Smooth muscle cell of the coronary artery (primary cell): ENCODE measurements around the gene GUCA1A. TPM values are rescaled to one million over a fixed set of nuclear protein-coding genes. Genes with fewer than 3 reads are reported as not detected.

Experiments used
- total RNA-seq: library from RNA; depleted of rRNA; stranded (reverse); fragments of >200 nt; gene quantifications from 2 replicates; pipeline ENCODE4 v1.2.3, GENCODE V29; 2014; ENCODE audit warnings: low replicate concordance

GUCA1A gene
- 0.45 TPM in 1 of 2 replicates, not detected in the other for total RNA-seq

DNA sequence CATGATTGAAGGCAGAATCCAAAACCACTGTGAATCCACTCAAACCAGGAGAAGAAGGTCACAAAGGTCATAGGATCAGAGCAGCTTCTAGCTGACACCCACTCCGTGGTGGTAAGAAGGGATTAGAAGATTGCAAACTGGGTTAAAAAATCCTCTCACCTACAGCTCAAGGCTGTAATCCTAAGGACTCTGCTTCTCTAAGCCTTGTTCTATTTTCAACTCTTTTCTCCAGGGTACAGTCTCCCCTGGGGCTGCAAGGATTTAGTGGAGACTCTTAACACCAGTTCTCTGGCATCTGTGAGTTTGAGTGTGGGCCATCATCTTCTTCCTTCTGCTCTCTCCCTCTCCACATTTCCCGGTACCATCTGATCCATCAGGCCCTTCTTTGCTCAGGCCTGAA, at the start of gene GUCA1A:
GUCA1A (plus strand) TSS at position 264 of the 400 bp plus-strand sequence. CDS start 250 bp downstream, outside the sequence.

DNA sequence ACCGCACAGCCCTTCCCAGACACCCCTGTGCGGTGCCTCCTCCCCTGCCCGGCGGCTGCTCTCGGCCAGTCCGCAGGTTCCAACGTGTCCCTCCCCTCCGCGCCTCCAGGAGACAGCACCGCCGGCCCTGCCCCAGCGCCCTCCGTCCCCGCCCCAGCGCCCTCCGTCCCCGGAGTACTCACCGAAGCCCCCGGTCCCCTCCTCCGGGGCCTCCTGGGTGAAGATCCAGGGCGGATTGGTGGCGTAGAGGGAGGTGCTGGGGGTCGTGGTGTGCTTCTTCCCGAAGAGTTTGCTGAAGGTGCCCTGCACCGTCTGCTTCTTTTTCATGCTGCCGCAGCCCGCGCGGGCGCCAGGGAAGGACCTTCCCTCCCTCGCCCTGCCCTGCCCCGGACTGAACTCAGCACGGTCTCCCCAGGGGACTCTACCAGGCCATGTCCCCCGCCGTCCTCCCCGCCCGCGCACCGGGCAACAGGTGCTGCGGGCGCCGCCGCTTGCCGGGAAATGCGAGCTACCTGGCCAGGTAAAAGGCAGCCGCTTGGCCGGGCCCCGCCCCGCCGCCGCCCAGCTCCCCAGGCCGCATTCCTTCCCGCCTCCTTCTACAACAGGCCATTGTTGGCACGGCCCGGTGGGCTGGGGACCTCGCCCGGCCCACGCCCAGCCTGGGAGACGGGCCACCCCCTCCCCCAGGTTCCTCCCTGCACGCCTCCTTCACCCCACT, 30.9 kb upstream of the GUCA1A start, which contains the start of gene C6orf132:
C6orf132 (minus strand) TSS at position 503 of the 718 bp plus-strand sequence; CDS start at position 327, 176 bp downstream.

DNA sequence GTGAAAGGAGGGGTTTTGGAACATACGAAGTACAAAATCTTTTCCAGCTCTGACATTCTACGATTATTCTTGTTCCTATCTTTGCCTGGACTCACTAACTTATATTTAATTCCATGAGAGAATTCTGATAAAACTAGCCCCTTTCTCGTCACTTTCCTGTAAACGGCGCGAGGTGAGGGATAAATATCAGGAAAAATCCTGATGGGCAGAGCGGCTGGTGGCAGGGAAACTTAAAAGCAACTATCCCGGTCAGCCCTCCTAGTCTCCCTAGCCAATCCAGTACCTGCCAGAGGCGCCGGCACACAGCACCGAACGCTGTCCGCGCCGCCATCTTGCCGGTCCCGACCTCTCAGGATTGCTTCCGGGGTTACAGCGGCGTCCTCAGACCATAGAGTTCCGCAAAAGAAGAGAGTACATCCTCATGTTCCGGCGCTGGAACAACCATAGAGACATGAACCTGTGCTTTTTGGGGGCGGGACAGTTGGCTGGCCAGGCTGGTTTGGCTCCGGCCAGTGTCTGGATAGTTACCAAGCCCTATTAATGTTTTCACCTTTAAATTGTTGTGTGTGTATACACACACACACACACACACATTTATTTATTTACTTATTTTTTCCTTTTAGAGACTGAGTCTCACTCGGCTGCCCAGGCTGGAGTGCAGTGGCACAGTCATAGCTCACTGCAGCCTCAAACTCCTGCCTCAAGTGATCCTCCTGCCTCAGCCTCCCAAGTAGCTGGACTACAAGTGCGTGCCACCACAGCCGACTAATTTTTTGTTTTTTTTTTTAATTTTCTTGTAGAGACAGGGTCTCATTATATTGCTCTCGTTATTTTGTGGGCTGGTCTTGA, 44.6 kb downstream of the GUCA1A start, which contains the start of gene MRPS10:
MRPS10 (minus strand) TSS at position 343 of the 849 bp plus-strand sequence; CDS start at position 331, 12 bp downstream.

Other genes starting within 250 kb of the GUCA1A start
- gene CCND3, start 231.6 kb upstream of the GUCA1A start, total RNA-seq = 13.6 and 19.5 TPM in 2 replicates
- 9.2 and 16.8 TPM in 2 replicates for gene TAF8, start 122.8 kb upstream of the GUCA1A start, total RNA-seq
- 0.12 and 0.75 TPM in 2 replicates for gene C6orf132, start 30.7 kb upstream of the GUCA1A start, total RNA-seq
- 0.35 and 0.45 TPM in 2 replicates for gene GUCA1B, start 21.6 kb downstream of the GUCA1A start, total RNA-seq
- 17.9 and 39.0 TPM in 2 replicates for gene MRPS10, start 44.5 kb downstream of the GUCA1A start, total RNA-seq